DMS 273 (cell line): ENCODE results near the gene COA6.

Experiments used
- DNase-seq: peaks from one replicate; lab custom pipeline; 2025; ENCODE audit not compliant: unreplicated experiment; lab: John Stamatoyannopoulos, UW

Gene COA6, protein sequence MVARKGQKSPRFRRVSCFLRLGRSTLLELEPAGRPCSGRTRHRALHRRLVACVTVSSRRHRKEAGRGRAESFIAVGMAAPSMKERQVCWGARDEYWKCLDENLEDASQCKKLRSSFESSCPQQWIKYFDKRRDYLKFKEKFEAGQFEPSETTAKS

DNA sequence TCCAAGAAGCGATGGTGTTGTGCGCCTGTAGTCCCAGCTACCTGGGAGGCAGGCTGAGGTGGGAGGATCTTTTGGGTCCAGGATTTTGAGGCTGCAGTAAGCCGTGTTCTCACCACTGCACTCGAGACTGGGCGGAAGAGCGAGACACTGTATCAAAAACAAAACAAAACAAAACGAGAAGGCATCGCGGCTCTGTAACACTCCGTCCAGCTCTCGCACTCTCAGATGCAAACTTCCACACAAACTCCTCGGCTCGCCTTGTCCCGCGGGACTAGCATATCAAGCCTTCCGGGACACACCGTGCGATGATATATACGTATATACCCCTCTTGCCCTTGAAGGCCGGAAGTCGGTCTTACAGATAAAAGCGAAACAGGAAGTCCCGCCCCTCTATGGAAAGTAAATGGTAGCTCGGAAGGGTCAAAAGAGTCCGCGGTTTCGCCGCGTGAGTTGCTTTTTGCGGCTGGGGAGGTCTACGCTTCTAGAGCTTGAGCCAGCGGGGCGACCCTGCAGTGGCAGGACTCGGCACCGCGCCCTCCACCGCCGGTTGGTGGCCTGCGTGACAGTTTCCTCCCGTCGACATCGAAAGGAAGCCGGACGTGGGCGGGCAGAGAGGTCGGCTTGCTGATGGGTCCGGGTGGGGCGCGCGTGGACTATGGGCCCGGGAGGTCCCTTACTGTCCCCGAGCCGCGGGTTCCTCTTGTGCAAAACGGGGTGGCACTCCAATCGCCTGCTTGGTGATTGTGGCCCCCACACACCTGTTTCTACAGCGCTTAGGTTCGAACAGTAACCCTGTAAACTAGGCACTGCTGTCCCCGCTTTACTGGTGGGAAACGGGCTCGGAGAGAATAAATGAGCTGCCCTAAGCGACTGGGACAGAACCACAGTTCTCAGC, at the start of gene COA6:
COA6 (plus strand) TSS at position 393 of the 895 bp plus-strand sequence; CDS start at position 404, 11 bp downstream.
- peak; percentile 99 for DNase-seq

DNA sequence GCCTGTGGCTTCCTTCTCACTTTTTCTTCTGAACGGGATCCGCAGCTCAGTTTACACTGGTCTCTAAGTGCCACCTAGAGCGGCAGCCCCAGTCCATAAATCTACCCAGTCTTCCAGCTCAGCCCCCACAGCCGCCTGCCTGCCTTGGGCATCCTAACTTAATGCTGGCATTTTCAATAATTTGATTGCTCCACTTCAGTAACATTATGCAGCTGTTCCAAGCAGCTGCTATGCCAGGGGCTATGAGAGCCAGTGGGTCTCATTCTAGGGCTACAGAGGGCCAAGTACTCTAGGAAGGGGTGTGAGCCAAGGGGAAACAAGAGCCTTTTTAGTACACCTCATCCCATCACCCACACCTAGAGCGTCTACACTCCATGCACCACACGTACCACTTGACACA, 48.4 kb upstream of the COA6 start:
- peak; percentile 51 for DNase-seq

DNA sequence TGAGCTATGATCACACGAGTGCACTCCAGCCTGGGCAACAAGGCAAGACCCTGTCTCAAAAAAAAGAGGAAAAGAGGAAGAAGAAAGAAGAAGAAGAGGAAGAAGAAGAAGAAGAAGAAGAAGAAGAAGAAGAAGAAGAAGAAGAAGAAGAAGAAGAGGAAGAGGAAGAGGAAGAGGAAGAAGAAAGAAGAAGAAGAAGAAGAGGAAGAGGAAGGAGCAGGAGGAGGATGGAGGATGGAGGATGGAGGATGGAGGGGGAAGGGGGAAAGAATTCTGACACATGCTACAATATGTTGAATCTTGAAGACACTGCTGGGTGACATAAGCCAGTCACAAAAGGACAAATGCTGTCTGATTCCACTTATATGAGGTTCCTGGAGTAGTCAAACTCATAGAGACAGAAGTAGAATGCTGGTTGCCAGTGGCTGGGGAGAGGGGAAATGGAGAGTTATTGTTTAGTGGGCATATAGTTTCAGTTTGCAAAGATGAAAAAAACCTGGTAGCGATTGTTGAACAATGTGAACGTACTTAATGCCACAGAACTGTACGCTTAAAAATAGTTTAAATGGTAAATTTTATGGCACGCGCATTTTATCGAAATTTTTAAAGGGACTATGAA, 47.3 kb upstream of the COA6 start:
- no peak for DNase-seq

DNA sequence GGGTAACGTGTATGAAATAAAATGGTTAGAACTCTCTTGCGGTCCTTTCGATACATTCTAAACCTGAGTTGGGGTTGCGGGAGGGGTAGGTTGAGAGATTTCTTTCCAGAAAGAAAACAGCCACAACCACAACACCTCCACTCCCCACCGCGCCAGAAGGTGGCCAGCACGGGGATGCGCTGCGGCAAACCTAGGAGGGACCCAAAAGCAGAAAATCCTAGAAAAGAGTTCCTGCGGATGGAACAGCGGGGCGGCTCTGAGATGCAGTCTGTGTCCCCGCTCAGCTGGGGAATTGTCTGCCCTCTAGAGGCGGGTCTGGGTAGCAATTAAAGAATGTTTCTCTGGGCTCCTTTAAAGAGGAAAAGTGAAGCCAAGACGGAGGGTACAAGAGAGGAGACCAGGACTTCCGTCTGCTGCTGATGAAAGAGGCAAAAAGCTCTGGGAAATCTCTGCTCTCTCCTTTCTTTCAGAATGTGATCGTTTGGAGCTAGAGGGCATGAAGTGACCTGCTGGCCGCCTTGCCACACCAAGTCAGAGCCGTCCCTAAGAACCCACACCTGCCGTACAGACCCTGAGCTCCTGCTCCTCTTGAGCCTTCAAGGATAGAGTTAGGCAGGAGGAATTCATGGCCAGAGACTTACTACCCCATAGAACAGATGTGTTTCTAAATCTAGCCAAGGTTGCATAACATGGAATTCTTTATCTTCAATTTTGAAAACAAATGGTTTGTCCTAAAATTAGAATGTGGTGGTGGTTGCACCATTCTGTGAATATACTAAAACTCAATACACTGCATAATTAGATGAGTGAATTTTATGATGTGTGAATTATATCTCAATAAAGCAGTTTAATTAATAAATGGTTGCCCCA, 46.5 kb upstream of the COA6 start:
- DNase-seq = peak; percentile 83

DNA sequence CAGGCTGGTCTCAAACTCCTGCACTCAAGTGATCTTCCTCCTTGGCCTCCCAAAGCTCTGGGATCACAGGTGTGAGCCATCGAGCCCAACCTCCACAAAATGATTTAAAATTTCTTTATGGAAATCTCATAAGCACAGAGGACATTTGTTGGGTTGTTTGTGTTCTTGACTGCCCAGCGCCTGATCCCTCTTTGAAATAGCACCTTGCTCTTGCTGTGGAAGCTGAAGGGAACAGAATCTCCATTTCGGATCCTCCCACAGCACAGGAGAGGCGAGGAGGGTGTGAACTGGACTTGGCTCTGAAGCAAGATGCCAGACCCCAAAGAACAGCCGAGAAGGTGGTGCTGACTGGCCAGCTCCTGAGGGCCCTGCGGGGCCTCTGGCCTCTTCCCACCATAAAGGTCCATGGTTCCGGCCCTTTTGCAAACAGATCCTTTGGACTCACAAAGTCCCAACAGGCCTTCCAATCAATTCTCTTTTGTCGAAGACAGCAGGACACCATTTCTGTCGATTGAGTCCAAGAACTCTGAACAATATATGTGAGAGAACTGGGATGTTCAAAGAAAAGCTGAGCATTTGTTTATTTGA, 45.6 kb upstream of the COA6 start:
- DNase-seq = no peak

DNA sequence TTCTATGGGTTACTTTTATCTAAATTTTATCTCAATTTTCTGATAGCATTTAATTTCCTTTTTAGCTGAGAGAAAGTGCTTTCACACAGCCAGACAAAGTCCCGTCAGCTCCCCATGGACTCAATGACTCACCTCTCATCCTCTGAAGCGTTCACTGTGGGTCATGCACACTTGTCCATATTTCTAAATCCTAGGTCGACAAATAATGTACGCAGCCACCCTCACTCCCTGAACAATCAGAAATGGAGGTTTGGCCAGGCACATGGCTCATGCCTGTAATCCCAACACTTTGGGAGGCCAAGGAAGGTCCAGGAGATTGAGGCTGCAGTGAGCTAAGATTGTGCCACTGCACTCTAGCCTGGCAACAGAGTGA, 42.4 kb upstream of the COA6 start:
- DNase-seq = no peak

DNA sequence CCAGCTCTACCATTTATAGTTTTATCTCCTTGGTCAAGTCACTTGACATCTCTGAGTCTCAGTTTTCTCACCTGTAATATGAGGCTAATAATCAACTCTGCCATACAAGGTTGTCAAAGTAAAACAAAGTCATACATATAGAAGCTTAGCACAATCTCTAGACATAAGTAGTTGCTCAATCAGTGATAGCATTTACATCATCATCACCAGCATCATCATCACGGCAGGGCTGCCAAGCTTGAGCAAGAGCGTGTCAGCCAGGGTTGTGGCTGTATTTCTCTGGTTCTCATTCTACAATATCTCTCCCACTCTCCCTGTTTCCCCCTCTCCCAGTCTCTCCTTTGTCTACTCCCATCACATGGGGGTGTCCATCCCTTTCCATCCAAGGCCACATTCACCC, 41.7 kb upstream of the COA6 start:
- DNase-seq = no peak

DNA sequence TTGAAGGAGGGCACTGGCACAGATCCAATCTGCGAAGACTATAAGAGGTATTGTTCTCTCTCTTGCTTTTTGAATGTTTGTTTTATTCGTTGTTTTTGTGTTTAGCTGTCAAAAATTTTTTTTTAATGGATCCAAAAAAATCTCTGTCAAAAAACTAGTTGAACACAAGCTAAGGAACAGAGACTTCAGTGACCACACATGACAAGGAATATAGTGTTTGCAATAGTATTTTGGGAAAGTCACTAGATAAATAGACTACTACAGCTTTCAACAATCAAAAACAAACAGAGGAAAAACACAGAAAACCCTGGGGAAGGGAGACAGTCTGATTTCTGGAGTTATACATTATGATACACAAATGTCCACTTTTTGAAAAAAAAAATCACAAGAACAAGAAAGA, 36.9 kb upstream of the COA6 start:
- no peak for DNase-seq

DNA sequence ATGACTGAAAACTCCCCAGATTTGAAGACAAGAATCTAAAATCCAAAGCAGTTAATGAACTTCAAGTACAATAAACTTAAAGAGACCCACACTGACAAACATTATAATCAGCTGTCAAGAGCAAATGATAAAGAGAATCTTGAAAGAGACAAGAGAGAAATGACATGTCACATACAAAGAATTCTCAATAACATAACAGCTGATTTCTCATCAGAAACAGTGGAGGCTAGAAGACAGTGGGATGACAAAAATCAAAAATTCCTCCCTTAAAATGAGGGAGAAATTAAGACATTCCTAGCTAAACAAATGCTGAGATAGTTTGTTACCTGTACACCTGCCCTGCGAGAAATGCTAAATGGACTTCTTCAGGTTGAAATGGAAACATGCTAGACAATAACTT, 36.0 kb upstream of the COA6 start:
- DNase-seq = no peak

DNA sequence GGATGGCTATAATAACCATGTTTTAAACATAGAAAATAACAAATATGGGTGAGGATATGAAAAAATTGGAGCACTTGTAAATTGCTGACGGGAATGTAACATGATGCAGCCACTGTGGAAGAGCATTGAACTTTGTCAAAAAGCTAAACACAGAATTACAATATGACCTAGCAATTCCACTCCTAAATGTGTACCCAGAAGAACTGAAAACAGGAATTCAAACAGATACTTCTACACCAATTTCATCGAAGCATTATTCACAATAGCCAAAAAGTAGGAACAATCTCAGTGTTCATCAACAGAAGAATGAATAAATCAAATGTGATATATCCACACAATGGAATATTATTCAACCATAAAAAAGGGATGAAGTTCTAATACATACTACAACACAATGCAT, 32.7 kb upstream of the COA6 start:
- no peak for DNase-seq

DNA sequence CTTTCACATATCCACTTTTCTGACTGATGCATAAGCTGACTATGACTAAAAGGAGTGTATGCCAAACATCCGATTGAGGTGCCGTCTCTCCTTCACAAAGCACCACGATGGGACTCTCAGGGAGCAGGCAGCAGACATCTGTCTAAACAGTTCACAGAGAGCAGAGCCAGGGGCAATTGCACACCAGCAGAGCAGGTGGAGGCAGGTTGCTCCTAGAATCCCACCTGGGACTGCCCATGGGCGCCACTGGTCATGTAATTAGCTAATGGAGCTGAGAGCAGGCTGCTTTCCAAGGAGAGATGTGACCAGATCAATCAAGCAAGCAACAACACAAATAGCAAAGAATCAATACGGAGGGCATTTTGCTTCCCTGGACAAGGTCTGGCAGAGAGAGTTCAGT, 30.5 kb upstream of the COA6 start:
- DNase-seq = no peak

DNA sequence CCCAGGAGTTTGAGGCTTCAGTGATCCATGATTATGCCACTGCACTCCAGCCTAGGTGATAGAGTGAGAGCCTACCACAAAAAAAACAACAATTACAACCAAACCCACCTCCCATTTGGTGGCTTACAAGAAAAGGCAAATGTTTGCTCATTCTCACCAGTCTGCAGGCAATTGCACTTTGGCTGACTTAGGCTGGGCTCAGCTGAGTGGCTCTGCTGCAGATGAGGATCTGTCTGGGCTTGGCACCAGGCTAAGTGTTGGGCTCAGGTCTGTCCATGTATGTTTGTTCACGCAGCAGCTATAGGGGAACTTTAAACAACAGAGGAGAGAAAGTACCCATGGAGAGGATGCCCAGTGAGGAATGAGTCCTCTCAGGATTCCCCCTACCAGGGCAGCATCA, 28.0 kb upstream of the COA6 start:
- DNase-seq = no peak

DNA sequence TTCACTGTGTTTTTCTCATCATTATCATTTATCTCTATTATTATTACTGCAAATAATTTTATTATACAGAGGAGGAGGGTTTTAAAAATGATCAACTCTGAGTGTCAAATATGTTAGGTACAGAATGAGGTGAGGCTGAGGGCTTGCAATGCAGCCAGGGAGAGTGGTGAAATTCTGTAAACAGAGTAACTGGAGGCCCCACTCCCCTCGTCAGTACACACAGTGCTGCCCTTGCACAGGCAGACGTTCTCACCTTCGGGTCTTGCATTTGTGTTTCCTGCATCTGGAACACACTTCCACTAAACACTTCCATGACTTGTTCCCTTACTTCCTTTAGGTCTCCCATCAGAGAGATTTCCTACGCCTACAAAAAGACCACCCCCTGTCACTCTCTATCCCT, 24.3 kb upstream of the COA6 start:
- no peak for DNase-seq

DNA sequence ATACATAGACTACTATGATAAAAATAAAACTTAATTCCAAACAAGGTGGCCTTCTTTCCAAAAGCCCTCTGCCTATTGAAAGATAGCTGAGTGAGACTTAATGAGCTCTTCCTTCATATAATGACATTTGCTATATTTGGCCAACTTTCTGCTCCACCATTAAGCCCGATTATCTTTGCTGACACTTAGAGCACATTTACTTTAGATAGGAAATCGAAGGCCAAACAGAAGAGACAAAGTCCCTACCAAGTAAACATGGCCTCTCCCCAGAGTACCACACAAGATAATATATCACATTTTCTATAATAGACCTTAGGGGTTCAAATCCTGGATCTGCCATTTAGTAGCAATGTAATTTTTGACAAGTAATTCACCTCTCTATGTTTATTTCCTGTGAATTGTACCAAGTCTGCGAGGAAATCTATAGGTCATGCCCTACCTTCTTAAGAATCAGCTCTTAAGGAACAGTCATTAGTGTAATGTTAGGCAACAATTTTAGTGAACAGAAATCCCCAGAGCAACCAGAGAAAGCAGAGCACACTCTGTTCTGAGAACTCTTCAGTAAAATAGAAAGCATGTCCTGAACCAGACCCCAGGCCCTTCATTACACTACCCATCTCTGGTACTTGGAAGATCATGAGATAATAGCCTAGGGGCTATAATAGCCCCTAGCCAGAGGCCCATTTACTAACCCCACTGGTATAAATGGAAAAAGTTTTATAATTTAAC, 17.3 kb upstream of the COA6 start:
- DNase-seq = no peak

DNA sequence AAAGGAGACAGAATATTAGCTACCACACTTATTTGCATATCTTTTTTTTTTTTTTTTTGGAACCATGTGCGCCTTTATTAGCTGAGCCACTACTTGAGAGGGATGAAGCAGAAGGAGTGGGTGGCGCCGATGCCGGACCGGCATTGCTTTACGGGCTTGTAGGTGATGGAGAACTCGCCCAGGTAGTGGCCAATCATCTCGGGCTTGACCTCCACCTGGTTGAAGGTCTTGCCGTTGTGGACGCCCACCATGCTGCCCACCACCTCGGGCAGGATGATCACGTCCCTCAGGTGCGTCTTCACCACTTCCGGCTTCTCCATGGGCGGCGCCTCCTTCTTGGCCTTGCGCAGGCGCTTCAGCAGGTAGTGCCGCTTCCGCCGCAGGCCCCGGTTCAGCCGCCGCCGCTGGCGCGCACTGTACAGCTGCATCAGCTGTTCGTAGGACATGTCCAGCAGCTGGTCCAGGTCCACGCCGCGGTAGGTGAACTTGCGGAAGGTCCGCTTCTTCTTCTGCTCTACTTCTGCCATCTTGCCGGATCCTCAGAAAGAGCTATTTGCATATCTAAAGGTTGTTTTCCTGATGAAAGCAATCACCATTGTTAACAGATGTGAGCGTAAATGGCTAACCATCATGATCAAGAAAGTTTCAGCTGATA, 16.5 kb upstream of the COA6 start:
- peak; percentile 79 for DNase-seq

DNA sequence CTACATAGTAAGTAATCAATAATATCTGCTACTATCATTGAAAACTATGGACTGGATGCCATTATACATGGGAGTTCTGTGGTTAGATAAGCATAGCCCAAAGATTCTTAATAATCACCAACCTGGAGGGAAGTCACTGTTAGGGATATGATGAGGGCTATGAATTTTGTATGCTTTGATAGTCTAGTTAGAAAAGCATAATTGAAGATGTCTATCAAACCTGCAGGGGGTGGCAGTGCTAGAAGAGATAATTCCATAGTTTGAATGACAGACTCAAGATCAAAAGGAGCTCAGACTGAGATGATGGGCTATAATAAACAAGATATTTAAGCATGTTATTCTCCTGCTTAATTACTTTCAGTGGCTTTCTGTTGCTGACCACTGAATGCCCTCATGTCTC, 15.4 kb upstream of the COA6 start:
- no peak for DNase-seq

DNA sequence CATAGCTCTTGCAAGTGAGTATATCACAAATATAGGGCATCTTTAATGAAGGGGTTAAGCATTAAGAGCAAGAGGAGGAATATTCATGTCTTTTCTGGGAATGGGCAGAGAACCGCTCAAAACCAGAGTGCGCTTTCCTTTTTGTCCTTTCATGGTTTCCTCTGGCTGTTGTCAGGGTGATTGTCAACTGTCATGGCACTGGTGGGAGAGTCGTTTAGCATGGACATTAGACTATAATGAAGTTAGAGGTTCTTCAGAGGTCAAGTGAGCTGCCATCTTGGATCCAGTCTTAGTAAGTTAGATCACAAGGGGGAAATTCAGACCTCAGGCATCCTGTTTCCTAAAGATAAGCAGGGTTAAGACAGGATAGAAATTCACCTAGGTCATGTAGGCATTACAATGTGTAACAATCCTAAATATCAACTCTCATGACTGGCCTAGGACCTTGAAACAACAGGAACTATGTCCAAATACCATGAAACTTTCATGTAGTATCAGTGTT, 12.1 kb upstream of the COA6 start:
- DNase-seq = no peak

DNA sequence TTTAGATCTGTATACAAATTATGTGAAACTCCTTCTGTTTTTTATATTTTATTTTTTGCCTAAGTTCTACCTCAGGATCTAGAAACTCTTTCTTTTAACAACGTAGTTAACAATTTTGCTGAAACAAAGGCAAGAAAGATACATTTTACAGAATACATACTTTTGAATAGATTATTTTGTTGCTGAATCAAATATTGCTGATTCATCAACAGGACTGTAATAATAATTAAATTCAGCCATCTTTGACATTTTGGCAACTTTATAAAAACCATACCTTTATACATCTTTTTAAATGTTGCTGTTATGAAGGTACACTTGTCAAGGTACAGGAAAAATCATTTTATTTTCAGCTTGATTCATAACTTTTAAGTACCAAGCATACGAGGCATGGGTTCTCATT, 10.7 kb upstream of the COA6 start:
- DNase-seq = no peak

DNA sequence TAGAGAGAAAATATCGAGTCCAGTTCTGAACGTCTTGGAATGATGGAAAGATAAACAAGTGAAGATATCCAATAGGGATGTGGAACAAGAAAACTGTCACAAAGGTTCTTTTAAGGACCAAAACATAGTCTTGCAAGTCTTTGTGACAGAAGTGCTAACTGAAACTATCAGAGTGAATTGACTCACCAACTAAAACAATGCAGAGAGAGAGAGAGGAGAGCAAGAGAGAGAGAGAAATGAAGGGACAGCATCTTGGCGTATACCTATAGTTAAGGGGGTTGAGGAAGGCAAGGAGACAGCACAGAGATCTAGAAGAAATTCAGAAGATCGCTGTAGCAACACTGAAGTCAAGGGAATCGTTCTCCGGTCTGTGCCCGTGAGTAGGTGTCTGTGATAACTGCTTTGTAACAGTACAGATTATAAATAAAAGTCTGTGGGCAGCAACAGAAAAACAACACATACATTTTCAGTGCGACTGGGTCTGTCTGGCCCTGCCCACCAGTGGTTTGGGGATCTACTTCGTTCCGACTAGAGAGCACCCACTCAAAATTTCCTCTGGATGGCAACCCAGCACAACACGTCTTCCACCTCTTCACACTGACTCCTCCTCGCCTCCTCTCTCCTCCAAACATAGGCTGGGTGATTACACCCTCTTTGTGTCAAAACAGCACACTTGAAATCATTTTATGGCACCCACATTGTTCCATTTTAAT, 4.8 kb upstream of the COA6 start:
- no peak for DNase-seq
